IMR-90 (cell line): ENCODE results near the gene PRUNE2. TPM values are rescaled to one million over a fixed set of nuclear protein-coding genes. Genes with fewer than 3 reads are reported as not detected.

ENCODE experiments used
- ATAC-seq: fragments of 200-7000 bp; cut with Tn5 transposase; 2 replicates; pipeline ENCODE4 v1.9.1; 2020; ENCODE audit warnings: low read depth, mild to moderate bottlenecking, moderate library complexity
- BruUV-seq: library from RNA; stranded (reverse); fragments of 400-500 nt; replicated peaks from 2 replicates; lab custom pipeline; 2021; lab: Mats Ljungman, UMichigan
- CTCF ChIA-PET: fragments of 300-600 bp; formaldehyde crosslinking; extraction: SDS; loops from one replicate; lab custom pipeline; 2021; ENCODE audit warnings: antibody characterized with exemption; lab: Yijun Ruan, JAX
- POLR2A ChIA-PET: fragments of 300-600 bp; sonication (Branson Sonifier 250); formaldehyde crosslinking; loops from one replicate; lab custom pipeline; 2022; ENCODE audit warnings: antibody characterized with exemption; ENCODE audit not compliant: unreplicated experiment; lab: Charles Lee
- DNase-seq: peaks from one replicate; pipeline ENCODE4 v3.0.0; 2013
- H2AFZ ChIP-seq: replicated peaks from 2 replicates; pipeline ENCODE3; 2013; ENCODE audit warnings: low read length, mild to moderate bottlenecking; ENCODE audit not compliant: poor library complexity
- H2AK5ac ChIP-seq: 2 replicates; pipeline ENCODE4 v1.6.1; 2013; ENCODE audit warnings: low read depth, low read length, inconsistent platforms
- H2AK9ac ChIP-seq: replicated peaks from 2 replicates; pipeline ENCODE3; 2013; ENCODE audit warnings: mild to moderate bottlenecking, low read depth, low read length, moderate library complexity; ENCODE audit not compliant: poor library complexity
- H2BK120ac ChIP-seq: 2 replicates; pipeline ENCODE4 v1.6.1; 2013; ENCODE audit warnings: low read depth, low read length, inconsistent platforms
- H2BK15ac ChIP-seq: 3 replicates; pipeline ENCODE4 v1.6.1; 2013; ENCODE audit warnings: low read depth, low read length, inconsistent platforms
- H2BK20ac ChIP-seq: 2 replicates; pipeline ENCODE4 v1.6.1; 2013; ENCODE audit warnings: low read depth, mild to moderate bottlenecking, inconsistent platforms, low read length, moderate library complexity
- H2BK5ac ChIP-seq: 2 replicates; pipeline ENCODE4 v1.6.1; 2013; ENCODE audit warnings: mild to moderate bottlenecking, low read depth, low read length, inconsistent platforms; ENCODE audit not compliant: poor library complexity, severe bottlenecking
- H3K14ac ChIP-seq: replicated peaks from 2 replicates; pipeline ENCODE4 v1.6.1; 2013; ENCODE audit warnings: low read depth, low read length, inconsistent platforms
- H3K18ac ChIP-seq: 2 replicates; pipeline ENCODE4 v1.6.1; 2013; ENCODE audit warnings: low read depth, low read length, control low read depth
- H3K23ac ChIP-seq: 2 replicates; pipeline ENCODE4 v1.6.1; 2013; ENCODE audit warnings: low read depth, low read length, inconsistent platforms
- H3K27ac ChIP-seq: 2 replicates; pipeline ENCODE4 v1.5.1; 2013; ENCODE audit warnings: mild to moderate bottlenecking, control low read depth, low read length; ENCODE audit not compliant: insufficient read depth
- H3K27me3 ChIP-seq: 2 replicates; pipeline ENCODE4 v1.6.1; 2013; ENCODE audit warnings: low read length; ENCODE audit not compliant: control insufficient read depth, insufficient read depth
- H3K36me3 ChIP-seq: 2 replicates; pipeline ENCODE4 v1.6.1; 2013; ENCODE audit warnings: low read length, mixed read lengths; ENCODE audit not compliant: control insufficient read depth, insufficient read depth
- H3K4ac ChIP-seq: 2 replicates; pipeline ENCODE4 v1.6.1; 2013; ENCODE audit warnings: low read depth, low read length, inconsistent platforms
- H3K4me1 ChIP-seq: 2 replicates; pipeline ENCODE4 v1.6.1; 2013; ENCODE audit warnings: low read length, mixed read lengths; ENCODE audit not compliant: control insufficient read depth, insufficient read depth
- H3K4me2 ChIP-seq: 2 replicates; pipeline ENCODE4 v1.6.1; 2013; ENCODE audit warnings: low read depth, mild to moderate bottlenecking, control low read depth, low read length, moderate library complexity
- H3K4me3 ChIP-seq: 2 replicates; pipeline ENCODE4 v1.5.1; 2013; ENCODE audit warnings: low read depth, mild to moderate bottlenecking, control low read depth, low read length, moderate library complexity; ENCODE audit not compliant: insufficient read depth
- H3K56ac ChIP-seq: 2 replicates; pipeline ENCODE4 v1.6.1; 2013; ENCODE audit warnings: low read length, inconsistent platforms; ENCODE audit not compliant: insufficient read depth; ENCODE audit errors: extremely low read depth
- H3K79me1 ChIP-seq, 2 experiments: 2 replicates each; pipeline ENCODE4 v1.6.1; 2013; ENCODE audit warnings: low read length in 2 of 2, inconsistent platforms in 1 of 2, low read depth in 1 of 2
- H3K9ac ChIP-seq: 2 replicates; pipeline ENCODE4 v1.6.1; 2013; ENCODE audit warnings: low read depth, low read length, control low read depth
- H3K9me1 ChIP-seq: 2 replicates; pipeline ENCODE4 v1.6.1; 2013; ENCODE audit warnings: low read length, inconsistent platforms; ENCODE audit not compliant: insufficient read depth
- H3K9me3 ChIP-seq: 2 replicates; pipeline ENCODE4 v1.6.1; 2013; ENCODE audit warnings: low read length; ENCODE audit not compliant: control insufficient read depth, insufficient read depth
- H4K20me1 ChIP-seq: 2 replicates; pipeline ENCODE4 v1.6.1; 2013; ENCODE audit warnings: low read length, inconsistent platforms; ENCODE audit not compliant: insufficient read depth
- H4K5ac ChIP-seq: 2 replicates; pipeline ENCODE4 v1.6.1; 2013; ENCODE audit warnings: mild to moderate bottlenecking, low read depth, low read length, control low read depth
- H4K8ac ChIP-seq, 2 experiments: 2 replicates each; pipeline ENCODE4 v1.6.1; 2013; ENCODE audit warnings: low read depth in 2 of 2, low read length in 2 of 2, control low read depth in 1 of 2, inconsistent platforms in 1 of 2
- H4K91ac ChIP-seq: 2 replicates; pipeline ENCODE4 v1.6.1; 2013; ENCODE audit warnings: low read depth, low read length, inconsistent platforms; ENCODE audit not compliant: insufficient read depth
- CHD1 ChIP-seq: IDR thresholded peaks from 2 replicates; pipeline ENCODE4 v1.6.1; 2012; ENCODE audit warnings: low read depth, low read length, improper control_type of control experiment
- WGBS, 2 experiments: methylation state at CpG; one replicate each; pipeline versions ENCODE4 v1.1.5 to v1.1.7; 2013; ENCODE audit warnings: missing lambda C conversion rate in 2 of 2; ENCODE audit not compliant: insufficient read length in 1 of 2; ENCODE audit errors: extremely low coverage in 2 of 2; 5-methylcytosine and 5-hydroxymethylcytosine counted together
- dilution Hi-C: fragments of 300-500 bp; cut with HindIII; formaldehyde crosslinking; loops from one replicate; pipeline ENCODE4 v1.14.3; 2018; ENCODE audit warnings: low sequenced_read_pairs; ENCODE audit not compliant: unreplicated experiment
- in situ Hi-C: fragments of 300-500 bp; cut with MboI; formaldehyde crosslinking; loops from 3 replicates; pipeline ENCODE4 v1.14.3; 2019; ENCODE audit warnings: low sequenced_read_pairs, inconsistent platforms, mixed read lengths
- intact Hi-C: fragments of 100-400 bp; cut with micrococcal nuclease; formaldehyde crosslinking; loops from 2 replicates; pipeline ENCODE4 v1.10.0; 2022
- polyA plus RNA-seq, 3 experiments: library from polyadenylated mRNA; depleted of rRNA; stranded (reverse); fragments of >200 nt; gene quantifications; 2 replicates each; pipeline ENCODE4 v1.2.3, GENCODE V29; 2012; ENCODE audit warnings: low replicate concordance in 1 of 3
- total RNA-seq: library from RNA; depleted of rRNA; stranded (reverse); fragments of >200 nt; gene quantifications from 2 replicates; pipeline ENCODE4 v1.2.3, GENCODE V29; 2012
- TF ChIP-seq, protein P1 (sequence below): fragments of 150-350 bp; IDR thresholded peaks from 2 replicates; pipeline ENCODE4 v1.6.1; 2017; ENCODE audit warnings: mild to moderate bottlenecking, antibody characterized with exemption, low read length, low read depth

The PRUNE2 gene
- total and polyA plus RNA-seq, 2 of the 4 experiments (the other 2 are of a cell fraction), result 0.70 to 1.6 TPM

DNA sequence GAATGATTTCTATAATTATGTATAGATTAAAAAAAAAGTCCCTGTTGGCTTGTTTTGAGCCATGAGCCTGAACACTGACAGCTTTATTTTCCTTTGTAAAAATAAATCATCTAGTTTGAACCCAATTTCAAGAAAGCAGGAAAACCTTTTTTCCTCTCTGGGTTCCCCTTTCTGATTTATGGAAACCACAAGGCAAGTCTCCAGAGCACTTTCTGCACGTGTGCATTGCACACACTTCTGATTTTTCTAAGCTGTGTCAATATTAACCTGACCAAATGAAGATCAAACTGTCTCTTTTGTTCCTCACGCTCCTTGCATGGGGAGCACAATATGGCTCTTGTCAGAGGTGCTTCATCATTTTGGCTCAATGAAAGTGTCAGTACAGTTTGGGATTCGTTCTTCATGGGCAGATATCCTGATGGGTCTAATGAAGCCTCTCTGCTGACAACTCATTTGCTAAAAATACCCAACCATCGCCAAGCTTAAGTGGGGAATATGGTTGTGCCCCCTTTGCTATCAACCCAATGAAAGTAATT, 180.8 kb downstream of the PRUNE2 start:
- WGBS, 2 experiments, result 0% methylated on average over 1 of the region's 4 CpGs; no CpG with 5 or more reads in 1 of the 2 experiments
- Histone ChIP-seq H2BK5ac (no peak overlapping the region), H3K14ac (no peak overlapping the region), H3K9me1 (no peaks in the 10 kb centered on the region), H3K56ac (no peak overlapping the region), H2BK120ac (no peak overlapping the region), H3K23ac (no peak overlapping the region), H4K20me1 (no peaks in the 10 kb centered on the region), H2BK20ac (no peak overlapping the region), H3K4me1 (no peaks in the 10 kb centered on the region), H3K9ac (no peak overlapping the region), H3K4me3 (no peak overlapping the region), H3K79me1 (no peaks in the 10 kb centered on the region), H2AK5ac (no peak overlapping the region), H2AK9ac (no peak overlapping the region), H4K5ac (no peak overlapping the region), H3K36me3 (no peaks in the 10 kb centered on the region), H4K8ac (no peak overlapping the region), H3K4me2 (no peak overlapping the region), H2AFZ (no peak overlapping the region), H3K27ac (no peak overlapping the region), H4K91ac (no peak overlapping the region), H3K9me3 (no peaks in the 10 kb centered on the region), H3K18ac (no peak overlapping the region), H3K27me3 (peaks cover 2% of the 10 kb centered on the region; the same call in 1 of the 2 replicates), H2BK15ac (no peak overlapping the region), H3K4ac (no peak overlapping the region)
- DNase-seq (no peak), ATAC-seq (no peak)
- ChIA-PET POLR2A (no interaction called here), CTCF (no interaction called here)
- TF ChIP-seq, protein P1, sequence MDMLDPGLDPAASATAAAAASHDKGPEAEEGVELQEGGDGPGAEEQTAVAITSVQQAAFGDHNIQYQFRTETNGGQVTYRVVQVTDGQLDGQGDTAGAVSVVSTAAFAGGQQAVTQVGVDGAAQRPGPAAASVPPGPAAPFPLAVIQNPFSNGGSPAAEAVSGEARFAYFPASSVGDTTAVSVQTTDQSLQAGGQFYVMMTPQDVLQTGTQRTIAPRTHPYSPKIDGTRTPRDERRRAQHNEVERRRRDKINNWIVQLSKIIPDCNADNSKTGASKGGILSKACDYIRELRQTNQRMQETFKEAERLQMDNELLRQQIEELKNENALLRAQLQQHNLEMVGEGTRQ, result no peak
- no peak for TF ChIP-seq CHD1
- dilution Hi-C loops, result no loop called here
- in situ Hi-C loops, result no loop called here
- intact Hi-C loops, result loop anchor here (10.0 kb wide), 1 partner anchor 60 kb away; no protein-coding TSS in a partner anchor
- BruUV-seq, result no TSS peak
